Muscle of leg (tissue), 11 donors: Measurements from ENCODE around the gene CNKSR1. TPM values are rescaled to one million over a fixed set of nuclear protein-coding genes. Genes with fewer than 3 reads are reported as not detected.

Experiments used
- DNase-seq: peaks from one replicate; pipeline ENCODE4 v3.0.0; 2013
- H3K27ac ChIP-seq: one replicate; pipeline ENCODE4 v1.5.1; 2013; ENCODE audit warnings: mild to moderate bottlenecking, low read length, control low read depth
- H3K27me3 ChIP-seq: one replicate; pipeline ENCODE4 v1.6.1; 2013; ENCODE audit warnings: low read length; ENCODE audit not compliant: control insufficient read depth, insufficient read depth
- H3K36me3 ChIP-seq: one replicate; pipeline ENCODE4 v1.6.1; 2013; ENCODE audit warnings: low read length; ENCODE audit not compliant: control insufficient read depth, insufficient read depth
- H3K4me1 ChIP-seq: one replicate; pipeline ENCODE4 v1.6.1; 2013; ENCODE audit warnings: low read length; ENCODE audit not compliant: control insufficient read depth, insufficient read depth
- H3K4me3 ChIP-seq: one replicate; pipeline ENCODE4 v1.5.1; 2013; ENCODE audit warnings: low read length, control low read depth
- H3K9me3 ChIP-seq: replicated peaks from 2 replicates; pipeline ENCODE4 v1.6.1; 2013; ENCODE audit warnings: low read depth, low read length; ENCODE audit not compliant: control insufficient read depth
- WGBS: methylation state at CpG from one replicate; pipeline ENCODE4 v1.1.5; 2013; ENCODE audit warnings: missing lambda C conversion rate; ENCODE audit not compliant: insufficient coverage; 5-methylcytosine and 5-hydroxymethylcytosine counted together
- polyA plus RNA-seq, 8 donors: library from polyadenylated mRNA; unstranded; fragments of 120-200 nt; gene quantifications; one replicate each; pipeline versions ENCODE4 v1.2.1 to v1.2.3, GENCODE V29; 2013; ENCODE audit warnings: inconsistent platforms in 1 of 8, low replicate concordance in 1 of 8; ENCODE audit not compliant: insufficient read length in 8 of 8, insufficient read depth in 1 of 8
- total RNA-seq: library from RNA; stranded (reverse); fragments of 120-200 nt; gene quantifications from one replicate; pipeline ENCODE4 v1.2.4, GENCODE V29; 2013

The CNKSR1 gene
- total and polyA plus RNA-seq, 9 donors = 0.81 to 5.2 (median 2.1) TPM

GRCh38 chr1:26203642-26204318 lies 26.5 kb downstream of the CNKSR1 start:
- no peaks in the 10 kb centered on the region for H3K9me3 ChIP-seq
- H3K4me1 ChIP-seq = peaks cover 13% of the 10 kb centered on the region
- 44% methylated on average over 2 of the region's 9 CpGs for WGBS
- DNase-seq = no peak
- no peak overlapping the region for H3K4me3 ChIP-seq
- H3K27me3 ChIP-seq = peaks cover 7% of the 10 kb centered on the region
- no peaks in the 10 kb centered on the region for H3K36me3 ChIP-seq
- no peak overlapping the region for H3K27ac ChIP-seq

GRCh38 chr1:26210147-26210870 lies 33.0 kb downstream of the CNKSR1 start:
- Histone ChIP-seq H3K4me3 (no peak overlapping the region), H3K27me3 (no peaks in the 10 kb centered on the region), H3K4me1 (no peaks in the 10 kb centered on the region), H3K36me3 (no peaks in the 10 kb centered on the region), H3K27ac (no peak overlapping the region), H3K9me3 (no peaks in the 10 kb centered on the region)
- no peak for DNase-seq
- WGBS = 69% methylated on average over 2 of the region's 5 CpGs

GRCh38 chr1:26212726-26213125 lies 35.4 kb downstream of the CNKSR1 start:
- H3K27ac ChIP-seq = no peak overlapping the region
- H3K27me3 ChIP-seq = peaks cover 4% of the 10 kb centered on the region
- WGBS = 86% methylated on average over 1 of the region's 5 CpGs
- H3K9me3 ChIP-seq = no peaks in the 10 kb centered on the region
- H3K4me3 ChIP-seq = no peak overlapping the region
- H3K36me3 ChIP-seq = no peaks in the 10 kb centered on the region
- no peak for DNase-seq
- H3K4me1 ChIP-seq = no peaks in the 10 kb centered on the region

- Histone ChIP-seq H3K4me3 (no peak overlapping the region), H3K27me3 (peaks cover 4% of the 10 kb centered on the region), H3K4me1 (no peaks in the 10 kb centered on the region), H3K36me3 (no peaks in the 10 kb centered on the region), H3K27ac (no peak overlapping the region), H3K9me3 (no peaks in the 10 kb centered on the region)
- 54% methylated on average over 2 of the region's 6 CpGs for WGBS
- DNase-seq = no peak
Observed at GRCh38 chr1:26213335-26213905, 36.1 kb downstream of the CNKSR1 start.

GRCh38 chr1:26215246-26215645 lies 38.0 kb downstream of the CNKSR1 start:
- no CpG with 5 or more reads among the region's 3 CpGs for WGBS
- no peaks in the 10 kb centered on the region for H3K4me1 ChIP-seq
- H3K36me3 ChIP-seq = no peaks in the 10 kb centered on the region
- no peak for DNase-seq
- H3K27me3 ChIP-seq = peaks cover 6% of the 10 kb centered on the region
- H3K27ac ChIP-seq = no peak overlapping the region
- no peak overlapping the region for H3K4me3 ChIP-seq
- no peaks in the 10 kb centered on the region for H3K9me3 ChIP-seq

GRCh38 chr1:26218906-26219494 lies 41.7 kb downstream of the CNKSR1 start:
- Histone ChIP-seq H3K4me1 (no peaks in the 10 kb centered on the region), H3K36me3 (no peaks in the 10 kb centered on the region), H3K27me3 (peaks cover 6% of the 10 kb centered on the region), H3K9me3 (no peaks in the 10 kb centered on the region), H3K27ac (no peak overlapping the region), H3K4me3 (no peak overlapping the region)
- DNase-seq = no peak
- WGBS = 83% methylated on average over 10 of the region's 11 CpGs

GRCh38 chr1:26220199-26220912 lies 43.1 kb downstream of the CNKSR1 start:
- 62% methylated on average over 21 of the region's 27 CpGs for WGBS
- Histone ChIP-seq H3K27ac (no peak overlapping the region), H3K9me3 (no peaks in the 10 kb centered on the region), H3K27me3 (peaks cover 11% of the 10 kb centered on the region), H3K36me3 (no peaks in the 10 kb centered on the region), H3K4me3 (no peak overlapping the region), H3K4me1 (peaks cover 6% of the 10 kb centered on the region)
- DNase-seq = no peak

- H3K36me3 ChIP-seq = no peaks in the 10 kb centered on the region
- H3K27me3 ChIP-seq = peaks cover 15% of the 10 kb centered on the region
- no CpG with 5 or more reads among the region's 2 CpGs for WGBS
- H3K9me3 ChIP-seq = no peaks in the 10 kb centered on the region
- peaks cover 12% of the 10 kb centered on the region for H3K4me1 ChIP-seq
- H3K27ac ChIP-seq = no peak overlapping the region
- no peak overlapping the region for H3K4me3 ChIP-seq
- DNase-seq = no peak
Observed at GRCh38 chr1:26221094-26221493, 43.8 kb downstream of the CNKSR1 start.

- 82% methylated on average over 5 of the region's 7 CpGs for WGBS
- H3K4me3 ChIP-seq = peak overlapping the region; percentile 41
- H3K36me3 ChIP-seq = no peaks in the 10 kb centered on the region
- H3K4me1 ChIP-seq = peaks cover 12% of the 10 kb centered on the region
- DNase-seq = no peak
- H3K9me3 ChIP-seq = no peaks in the 10 kb centered on the region
- no peak overlapping the region for H3K27ac ChIP-seq
- peaks cover 24% of the 10 kb centered on the region for H3K27me3 ChIP-seq
Observed at GRCh38 chr1:26224606-26225005, 47.3 kb downstream of the CNKSR1 start.
